Dermis microvascular lymphatic vessel endothelial cell (primary cell): ENCODE data around the gene ARHGEF7. TPM values are rescaled to one million over a fixed set of nuclear protein-coding genes. Genes with fewer than 3 reads are reported as not detected.

Experiments
- DNase-seq, 2 donors: peaks; one replicate each; pipeline versions ENCODE4 v3.0.0 to v3.0.0-alpha.2; 2010; ENCODE audit warnings: low read depth in 2 of 2
- total RNA-seq: library from RNA; depleted of rRNA; stranded (reverse); fragments of >200 nt; gene quantifications from 2 replicates; pipeline ENCODE4 v1.2.1, GENCODE V29; 2014

The ARHGEF7 gene
- total RNA-seq, 1 donor from 2014 or later, result 250 TPM

DNA sequence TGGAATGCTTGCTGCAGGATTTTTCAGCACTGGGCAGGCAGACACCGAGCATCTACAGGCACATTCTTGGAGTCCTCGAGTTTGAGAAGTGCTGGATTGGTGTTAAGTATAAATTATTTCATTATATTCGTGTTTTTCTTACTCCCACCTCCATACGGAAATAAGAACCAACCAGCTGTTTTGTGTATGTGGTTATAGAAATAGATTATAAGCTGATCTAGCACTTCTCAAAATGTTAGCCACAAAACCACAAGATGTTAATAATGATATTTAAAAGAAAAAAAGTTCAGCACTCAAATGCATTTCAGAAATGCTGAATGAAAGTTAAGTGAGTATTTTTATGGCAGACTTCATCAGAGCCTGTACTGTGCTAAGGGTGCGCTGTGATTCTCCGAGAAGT, 181.3 kb downstream of the ARHGEF7 start:
- DNase-seq, result no peak

DNA sequence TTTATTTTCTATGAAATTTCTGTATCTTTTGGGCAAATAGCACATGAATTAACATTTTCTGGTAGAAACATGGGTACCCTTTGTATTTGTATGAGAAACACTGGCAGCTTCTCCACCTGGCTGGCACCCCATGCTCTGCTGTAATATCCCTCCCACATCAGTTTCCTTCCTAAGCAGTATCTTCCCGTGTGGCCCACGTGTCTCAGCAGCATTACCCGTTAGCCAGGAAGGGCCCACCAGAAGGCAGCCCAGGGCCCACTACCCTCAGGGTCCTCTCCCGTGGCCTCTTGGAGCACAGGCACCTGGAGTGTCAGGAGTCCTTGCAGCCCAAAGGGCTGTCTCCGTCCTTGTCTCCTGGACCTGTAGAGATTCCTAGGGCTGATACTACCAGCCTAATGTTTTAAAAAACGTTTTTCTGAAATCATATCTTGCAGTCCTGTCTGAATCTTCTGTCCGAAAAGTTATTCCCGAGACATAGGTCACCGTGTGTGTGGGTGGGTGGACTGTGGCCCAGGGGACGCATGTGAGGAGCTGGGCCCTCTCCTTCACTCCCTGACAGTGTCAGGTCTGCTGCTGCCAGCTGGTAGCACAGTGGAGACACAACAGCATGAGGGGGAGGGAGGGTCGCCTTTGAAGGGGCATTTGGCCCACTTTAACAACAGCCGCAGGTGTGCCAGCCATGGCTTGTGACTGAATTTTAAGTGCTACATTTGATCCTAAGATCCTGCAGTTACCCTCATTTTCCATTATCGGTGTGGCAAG, 183.3 kb downstream of the ARHGEF7 start:
- no peak for DNase-seq

DNA sequence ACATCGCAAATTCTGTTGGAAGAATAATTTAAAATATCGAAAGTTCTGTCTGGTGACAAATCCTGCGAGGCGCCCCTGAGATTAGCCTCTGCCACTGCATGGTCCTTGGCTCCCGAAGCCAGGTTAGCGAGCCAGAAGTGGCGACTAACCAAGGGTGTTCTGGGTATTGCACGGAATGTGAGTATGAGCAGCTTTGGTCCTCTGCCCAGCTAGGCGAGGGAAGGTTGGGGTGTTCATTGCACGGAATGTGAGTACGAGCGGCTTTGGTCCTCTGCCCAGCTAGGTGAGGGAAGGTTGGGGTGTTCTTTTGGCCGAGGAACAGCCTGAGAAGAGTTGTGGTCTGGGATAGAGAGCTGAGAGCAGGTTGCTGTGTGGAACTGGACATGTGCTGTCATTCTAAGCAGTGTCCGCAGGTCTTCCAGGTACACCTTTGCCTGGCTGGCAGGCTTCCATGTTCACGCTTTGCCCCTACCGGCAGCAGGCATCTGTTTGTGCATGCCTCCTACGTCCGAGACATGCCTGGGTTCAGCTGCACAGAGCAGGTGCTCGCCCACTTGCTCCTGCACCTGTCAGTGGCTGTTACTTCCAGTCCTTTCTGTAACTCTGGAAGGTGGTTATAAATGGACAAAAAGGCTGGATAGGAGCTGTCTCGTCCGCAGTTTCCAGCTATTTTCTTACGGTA, 187.1 kb downstream of the ARHGEF7 start:
- DNase-seq, result no peak

DNA sequence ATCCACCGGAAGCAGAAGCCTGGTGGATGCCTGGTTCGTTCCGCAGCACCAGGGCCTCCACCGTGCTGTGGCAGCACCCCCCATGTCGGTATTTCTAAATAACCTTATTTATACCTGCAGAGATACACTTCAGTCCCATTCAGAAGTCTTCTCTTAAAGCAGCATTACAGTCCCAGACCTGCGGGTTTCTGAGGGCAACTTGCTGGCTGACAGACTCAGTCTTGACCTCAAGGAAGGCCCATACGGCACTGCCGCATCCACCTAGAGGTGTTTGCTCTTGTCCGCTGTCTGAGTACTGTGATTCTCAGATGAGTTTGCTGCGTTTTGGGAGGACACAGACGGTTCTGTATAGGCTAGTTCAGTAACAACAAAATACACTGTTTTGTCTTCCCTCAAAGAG, 188.4 kb downstream of the ARHGEF7 start:
- no peak for DNase-seq

DNA sequence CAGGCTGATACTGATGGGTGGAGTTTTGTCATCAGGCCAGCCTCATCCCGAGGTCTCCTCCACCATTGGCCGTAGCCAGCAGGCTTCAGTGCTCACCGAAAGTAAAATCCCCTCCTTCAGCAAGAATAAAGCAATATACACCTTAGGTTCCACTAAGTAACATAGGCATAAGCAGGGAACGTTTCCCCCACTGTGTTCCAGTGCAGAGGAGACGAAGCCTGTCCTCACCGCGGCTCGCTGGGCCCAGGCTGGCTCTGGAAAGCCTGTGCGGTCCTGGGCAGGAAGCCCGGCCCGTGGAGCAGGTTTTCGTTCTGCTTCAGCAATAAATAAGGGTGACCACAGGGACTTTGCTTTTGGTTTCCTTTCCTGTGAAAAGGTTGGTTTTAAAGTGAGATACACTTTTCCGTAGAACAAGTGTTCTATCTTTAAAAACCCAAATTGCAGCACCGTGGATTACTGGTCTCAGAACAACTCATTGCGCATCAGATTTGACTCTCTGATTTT, 189.0 kb downstream of the ARHGEF7 start:
- no peak for DNase-seq

DNA sequence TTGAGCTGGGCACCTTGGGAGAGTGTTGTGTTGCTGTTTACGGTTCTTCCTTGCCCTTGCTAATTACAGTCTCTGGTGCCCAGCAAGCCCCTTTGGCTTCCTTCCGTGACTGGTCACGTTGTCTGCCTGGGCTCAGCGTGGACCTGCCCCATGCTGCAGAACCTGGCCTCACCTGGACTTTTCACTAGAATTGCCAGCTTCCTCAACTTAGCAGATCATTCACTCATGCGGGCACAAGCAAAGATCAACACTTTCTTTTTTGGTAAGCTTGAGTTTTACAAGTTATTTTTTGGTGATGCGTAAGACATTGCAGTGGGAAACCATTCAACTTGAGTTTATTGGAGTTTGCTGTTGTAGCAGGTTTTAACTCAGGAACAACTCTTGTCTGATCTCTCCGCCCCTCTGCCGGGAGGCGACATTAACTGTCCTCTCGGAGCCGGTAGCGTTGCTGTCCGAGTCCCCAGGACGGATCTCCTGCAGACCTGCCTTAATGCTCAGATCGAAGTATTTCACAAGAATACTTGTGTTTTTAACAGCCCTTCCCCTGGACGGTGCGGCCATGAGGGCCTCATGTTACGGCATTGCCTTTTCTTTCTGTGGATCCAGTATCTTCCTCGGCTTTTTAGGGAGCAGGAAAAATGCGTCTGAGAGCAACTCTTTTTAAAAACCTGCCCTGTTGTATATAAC, 189.6 kb downstream of the ARHGEF7 start:
- no peak for DNase-seq

DNA sequence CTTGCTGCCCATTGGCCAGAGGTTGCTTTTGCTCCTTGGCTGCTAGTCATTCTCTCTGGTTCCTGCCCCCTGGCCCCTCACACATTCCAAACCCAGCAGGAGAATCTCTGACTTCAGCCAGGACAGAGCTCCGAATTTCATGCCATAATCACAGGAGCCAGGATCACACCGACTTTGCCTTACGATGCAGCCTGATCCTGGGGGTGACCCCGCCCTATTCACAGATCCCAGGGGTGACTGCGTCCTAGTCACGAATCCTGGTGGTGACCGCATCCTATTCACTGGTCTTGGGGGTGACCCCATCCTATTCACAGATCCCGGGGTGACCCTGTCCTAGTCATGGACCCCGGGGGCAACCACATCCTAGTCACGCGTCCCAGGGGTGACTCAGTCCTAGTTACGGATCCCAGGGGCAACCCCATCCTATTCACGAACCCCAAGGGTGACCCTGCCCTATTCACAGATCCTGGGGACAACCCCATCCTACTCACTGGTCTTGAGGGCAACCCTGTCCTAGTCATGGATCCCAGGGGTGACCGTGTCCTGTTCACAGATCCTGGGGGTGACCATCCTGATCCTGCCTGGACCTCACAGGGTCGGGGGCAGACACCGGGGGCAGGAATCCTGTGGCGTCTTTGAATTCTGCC, 198.0 kb downstream of the ARHGEF7 start:
- DNase-seq, result no peak

DNA sequence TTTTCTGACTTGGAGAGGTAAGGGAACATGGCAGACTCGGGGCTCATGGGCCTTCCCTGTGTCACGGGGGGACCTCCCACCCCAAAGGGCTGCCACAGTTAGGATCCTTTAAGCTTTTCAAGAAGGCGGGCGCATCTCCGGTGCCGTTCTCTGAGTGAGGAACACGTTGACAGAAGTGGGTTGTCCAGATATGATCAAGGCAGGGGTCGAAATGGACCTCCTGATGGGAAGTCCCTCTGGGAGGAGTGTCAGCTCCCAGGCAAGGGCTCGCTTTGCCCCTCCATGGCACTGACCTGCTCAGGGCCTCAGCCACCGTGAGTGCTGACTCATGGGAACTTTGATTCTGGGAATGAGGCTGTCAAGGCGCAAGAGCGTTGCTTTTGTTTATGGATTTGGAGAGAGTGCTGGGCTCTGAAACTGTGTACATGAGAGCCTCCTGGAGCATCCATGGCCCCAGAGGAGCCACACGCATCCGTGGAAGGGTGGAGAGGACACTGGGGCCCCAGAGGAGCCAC, 198.9 kb downstream of the ARHGEF7 start:
- DNase-seq, result no peak

DNA sequence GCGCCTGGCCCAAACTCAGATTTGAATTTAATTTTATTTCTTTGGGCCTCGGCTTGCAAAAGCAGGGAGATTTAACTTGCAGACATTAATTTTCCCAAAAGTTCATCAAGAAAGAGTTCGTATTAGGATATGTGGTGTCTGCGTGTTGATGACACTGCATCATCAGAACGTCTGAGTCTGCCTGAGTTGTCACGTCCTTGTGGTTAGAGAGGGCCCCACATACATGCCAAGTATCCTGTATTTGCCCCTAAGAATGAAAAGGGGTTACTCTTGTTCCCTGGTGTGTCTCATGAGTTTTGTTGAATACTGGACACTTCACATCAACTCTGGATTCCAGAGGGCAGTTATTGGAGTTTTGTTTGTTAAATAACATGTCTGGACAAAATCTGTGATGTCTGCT, 199.7 kb downstream of the ARHGEF7 start:
- no peak for DNase-seq

DNA sequence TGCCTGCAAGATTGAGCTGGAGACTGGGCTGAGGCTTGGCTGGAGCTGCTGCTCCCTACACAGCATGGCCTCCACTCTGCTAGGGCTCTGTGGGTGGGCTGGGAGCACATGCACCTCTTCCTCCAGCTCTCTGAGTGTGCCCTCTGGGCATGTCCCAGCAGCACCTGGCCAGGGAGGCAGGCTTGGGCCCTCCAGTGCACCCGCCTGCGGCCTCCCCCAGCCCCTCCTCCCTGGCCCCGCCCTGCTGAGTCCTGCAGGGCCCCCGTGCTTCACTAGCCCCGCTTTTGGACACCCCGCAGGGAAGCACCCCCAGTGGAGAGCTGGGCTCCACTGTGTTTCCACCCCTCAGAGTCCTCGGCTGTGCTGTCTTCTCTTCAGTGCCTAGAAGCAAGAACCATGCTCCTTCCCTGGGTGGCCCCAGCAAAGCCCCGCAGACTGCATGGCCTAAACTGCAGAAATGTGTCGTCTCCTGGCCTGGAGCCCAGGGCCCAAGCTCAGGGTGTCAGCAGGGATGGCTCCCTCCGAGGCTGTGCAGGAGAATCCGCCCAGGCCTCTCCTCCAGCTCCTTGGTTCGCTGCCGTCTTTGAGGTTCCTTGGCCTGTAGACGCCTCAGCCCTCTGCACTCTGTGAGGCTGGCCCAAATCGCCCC, 200.4 kb downstream of the ARHGEF7 start:
- DNase-seq, result no peak

DNA sequence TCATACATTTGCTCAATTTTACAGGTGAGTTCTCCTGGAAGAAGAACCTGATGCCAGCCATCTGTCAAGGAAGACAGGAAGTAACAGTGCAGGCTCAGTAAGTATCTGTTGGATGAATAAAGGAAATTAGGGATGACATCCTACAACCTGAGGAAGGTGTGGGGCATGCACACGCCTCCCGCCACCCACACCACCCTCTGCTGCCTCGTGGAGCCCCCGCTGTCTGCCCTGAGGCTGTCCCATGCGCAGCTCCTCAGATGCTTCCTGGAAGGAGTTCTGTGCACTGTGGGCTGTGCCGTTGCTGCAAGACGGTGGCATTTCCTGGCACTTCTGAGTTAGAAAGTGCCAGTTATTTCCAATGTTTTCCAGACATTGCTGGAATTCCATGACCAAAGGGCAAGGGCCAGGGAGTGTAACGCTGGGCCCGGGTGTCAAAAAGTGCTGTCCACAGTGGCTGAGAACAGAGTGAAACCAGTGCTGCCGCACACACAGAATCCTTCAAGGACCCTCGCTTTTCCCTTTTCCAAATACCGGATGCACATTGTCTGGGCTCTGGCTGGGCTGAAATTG, 201.1 kb downstream of the ARHGEF7 start:
- no peak for DNase-seq

DNA sequence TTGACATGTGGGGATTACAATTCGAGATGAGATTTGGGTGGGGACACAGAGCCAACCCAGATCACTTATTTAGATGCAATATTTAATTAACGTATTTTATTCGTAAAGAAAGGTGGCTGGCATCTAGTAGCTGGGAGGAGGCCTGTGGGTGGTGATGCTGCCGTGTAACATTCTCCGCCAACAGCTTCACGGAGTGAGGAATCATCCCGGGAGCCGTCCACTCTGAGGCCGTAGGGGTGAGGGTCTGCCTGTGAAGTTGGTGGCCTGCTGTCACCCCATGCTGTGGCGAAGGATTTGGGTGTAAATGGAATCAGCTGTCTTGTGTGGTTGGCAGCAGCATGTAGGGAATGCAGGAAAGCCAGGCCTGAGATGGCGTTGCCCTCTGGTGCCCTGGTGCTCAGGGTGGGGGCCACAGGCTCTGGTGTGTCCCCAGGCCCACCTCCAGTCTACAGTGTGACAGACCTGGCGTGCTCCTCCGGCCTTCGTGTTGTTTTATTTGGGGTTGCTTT, 202.0 kb downstream of the ARHGEF7 start:
- no peak for DNase-seq

DNA sequence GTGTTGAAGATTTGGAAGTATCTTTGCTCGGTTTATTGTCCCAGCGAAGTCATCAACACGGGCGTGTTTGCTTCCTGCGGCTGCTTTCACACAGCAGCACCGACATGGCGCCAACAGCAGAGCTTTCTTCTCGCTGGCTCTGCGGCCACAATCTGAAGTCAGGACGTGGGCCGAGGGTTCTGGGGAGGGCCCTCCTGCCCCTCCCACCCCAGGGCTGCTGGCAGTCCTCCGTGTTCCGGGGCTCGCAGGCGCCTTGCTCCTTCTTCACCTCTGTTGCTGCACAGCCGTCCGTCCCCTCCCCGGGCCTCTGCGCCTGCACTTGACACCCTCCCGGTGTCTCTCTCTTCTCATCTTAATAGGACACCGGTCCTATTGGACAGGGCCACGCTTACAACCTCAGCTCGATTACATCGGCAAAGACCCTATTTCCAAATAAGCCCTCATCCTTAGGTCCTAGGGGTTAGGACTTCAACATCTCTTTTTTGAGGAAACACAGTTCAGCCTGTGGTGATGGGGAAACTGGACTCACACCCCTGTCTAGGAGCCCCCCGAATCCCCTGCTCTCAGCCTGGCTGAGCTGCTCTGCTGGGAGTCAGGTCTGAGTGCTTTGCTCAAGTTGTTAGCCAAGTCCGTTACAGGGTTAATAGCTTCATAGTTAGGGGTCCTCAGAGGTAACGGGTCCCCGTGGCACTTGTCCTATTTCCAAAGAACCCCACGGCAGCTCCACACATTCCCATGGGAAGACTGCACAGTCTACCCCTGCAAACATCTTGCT, 202.6 kb downstream of the ARHGEF7 start:
- no peak for DNase-seq

DNA sequence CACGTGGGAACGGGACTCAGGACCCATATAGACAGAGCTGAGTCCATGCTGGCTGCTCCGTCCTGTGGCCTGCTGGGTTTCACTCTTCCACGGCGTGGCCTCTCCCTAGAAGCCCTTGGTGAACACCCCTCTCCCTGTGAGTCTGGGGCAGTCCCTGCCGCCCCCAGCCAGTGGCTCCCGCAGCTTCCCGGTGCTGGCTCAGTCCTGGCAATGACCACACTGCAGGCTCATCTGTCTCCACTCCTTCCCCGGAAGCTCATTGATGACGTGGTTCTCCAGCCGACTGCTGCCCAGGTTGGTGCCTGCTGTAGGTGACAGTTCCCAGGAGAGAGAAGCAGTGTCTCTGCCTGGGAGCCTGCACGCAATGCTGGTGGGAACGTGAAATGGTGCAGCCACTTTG, 203.3 kb downstream of the ARHGEF7 start:
- DNase-seq, result no peak

DNA sequence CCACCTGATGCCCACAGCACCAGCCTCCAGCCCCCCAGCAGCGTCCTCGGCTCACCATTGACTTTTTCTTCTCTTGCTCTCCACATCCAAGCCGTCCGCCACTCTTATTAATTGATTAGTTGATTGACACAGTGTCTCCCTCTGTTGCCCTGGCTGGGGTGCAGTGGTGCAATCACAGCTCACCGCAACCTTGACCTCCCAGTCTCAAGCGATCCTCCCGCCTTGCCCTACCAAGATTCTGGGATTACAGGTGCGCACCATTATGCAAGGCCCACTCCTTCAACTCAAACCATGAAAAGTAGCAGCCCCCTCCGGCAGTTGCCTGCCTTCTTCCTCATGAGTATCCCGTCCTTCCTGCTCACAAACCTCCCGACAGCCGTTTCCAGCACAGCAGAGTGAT, 204.4 kb downstream of the ARHGEF7 start:
- no peak for DNase-seq

DNA sequence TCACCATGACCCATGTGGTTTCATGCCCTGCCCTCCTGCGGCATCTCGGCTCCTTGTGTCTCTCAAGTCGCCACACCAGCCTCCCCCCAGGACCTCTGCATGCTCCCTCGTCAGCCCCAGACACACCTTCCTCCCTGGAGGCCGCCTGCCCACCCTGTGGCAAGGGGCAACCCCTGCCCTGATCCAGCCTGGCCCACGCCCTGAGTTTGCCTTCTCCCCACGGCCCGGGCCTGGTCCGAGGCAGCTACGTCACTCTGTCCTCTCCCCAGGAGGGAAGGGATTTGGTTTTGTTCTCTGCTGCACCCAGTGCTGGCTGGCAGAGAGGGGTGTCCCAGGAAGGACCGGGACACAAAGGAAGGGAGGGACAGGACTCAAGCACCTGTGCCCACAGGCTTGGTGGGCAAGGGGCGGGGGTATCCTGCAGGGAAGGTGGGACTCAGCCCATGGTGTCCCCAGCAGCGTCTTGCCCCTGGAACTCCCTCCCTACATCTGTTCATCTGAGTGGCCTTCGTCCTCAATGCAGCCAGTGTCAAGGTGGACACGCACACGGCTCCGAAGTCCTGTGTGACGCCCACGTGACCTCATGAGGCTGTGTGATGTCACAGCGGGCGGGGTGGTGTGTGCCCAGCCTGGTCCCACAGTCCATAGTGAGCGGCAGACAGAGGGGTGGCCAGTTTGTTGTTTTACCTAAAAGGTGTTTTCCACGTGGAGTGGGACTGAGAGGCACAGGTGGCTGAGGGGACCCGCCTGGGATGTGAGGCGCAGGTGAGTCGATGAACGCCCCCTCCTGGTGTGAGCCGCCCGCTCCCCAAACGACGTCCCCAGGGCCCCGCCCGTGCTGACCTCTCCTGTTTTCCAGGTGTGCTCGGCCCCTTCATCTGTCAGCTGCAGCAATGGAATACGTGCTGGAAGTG, 205.1 kb downstream of the ARHGEF7 start, which contains the start of gene TEX29:
TSS of gene TEX29 (plus strand) at position 645 of the 914 bp plus-strand sequence. CDS start at position 894, 249 bp downstream.
- DNase-seq, result no peak

DNA sequence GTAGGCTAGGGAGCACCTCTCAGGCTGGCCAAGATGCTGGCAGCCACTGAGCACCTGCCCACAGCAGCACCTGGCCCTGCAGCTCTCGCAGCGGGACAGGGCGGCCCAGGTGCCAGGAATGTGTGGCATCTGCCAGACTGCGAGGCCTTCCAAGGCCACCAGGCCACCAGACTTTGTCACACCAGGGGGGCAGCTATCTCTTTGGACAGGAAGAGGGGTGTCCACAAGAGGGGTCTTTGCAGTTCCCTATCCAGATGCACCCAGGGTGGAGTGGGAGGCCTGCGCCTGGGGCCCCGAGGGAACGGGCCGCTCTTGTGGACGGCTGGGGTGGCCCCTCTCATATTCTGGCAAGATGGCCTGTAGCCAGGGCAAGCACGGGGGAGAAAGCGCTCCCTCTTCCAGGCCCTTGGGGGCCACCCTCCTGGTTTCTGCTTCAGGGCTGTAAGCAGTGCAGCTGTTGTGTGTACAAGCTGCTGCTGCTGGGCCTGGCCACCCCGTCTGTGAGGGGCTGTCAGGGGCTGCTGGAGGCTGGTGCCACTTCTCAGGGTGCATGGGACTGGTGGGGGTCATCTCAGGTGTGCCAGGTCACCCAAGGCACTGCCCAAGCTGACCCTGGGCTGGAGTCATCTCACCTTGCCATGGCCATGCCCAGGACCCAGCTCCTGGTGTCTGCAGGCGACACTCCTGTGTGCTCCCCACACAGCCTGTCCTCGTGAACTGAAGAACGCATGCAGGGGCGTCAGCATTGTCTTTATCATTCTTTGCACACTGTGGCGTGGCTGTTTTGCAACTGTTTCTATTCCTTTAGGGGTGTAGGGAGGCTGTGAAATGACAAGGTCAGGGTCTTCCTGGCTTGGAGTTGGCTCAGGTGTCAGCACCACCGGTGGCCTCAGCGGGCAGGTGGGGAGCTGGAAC, 207.1 kb downstream of the ARHGEF7 start:
- DNase-seq, result no peak

DNA sequence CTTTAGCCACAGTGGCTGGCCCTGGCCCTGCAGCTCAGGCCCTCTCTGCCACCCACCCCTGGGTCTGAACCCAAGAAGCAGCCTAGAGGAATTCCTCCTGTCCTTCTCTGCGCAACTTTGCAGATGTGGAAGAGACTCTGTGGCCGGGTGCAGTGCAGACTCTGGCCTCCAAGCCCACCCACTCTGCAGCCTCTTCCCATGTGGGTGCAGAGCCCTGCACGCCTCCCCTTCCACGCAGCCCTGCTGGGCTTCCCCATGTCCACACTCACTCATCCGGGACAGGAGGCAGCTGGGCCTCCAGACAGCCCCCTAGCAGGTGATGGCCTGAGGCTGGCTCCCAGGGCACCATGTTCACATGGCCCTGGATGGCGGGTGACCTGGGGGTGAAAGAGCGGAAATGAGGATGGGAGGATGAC, 207.8 kb downstream of the ARHGEF7 start:
- no peak for DNase-seq
